UCSD-AML1 (cell line): ENCODE measurements around the gene CDH22.

Source experiments
- DNase-seq: peaks from one replicate; lab custom pipeline; 2025; ENCODE audit not compliant: unreplicated experiment; lab: John Stamatoyannopoulos, UW

Gene CDH22

GRCh38 chr20:46268662-46269061 lies 39.6 kb downstream of the CDH22 start:
- DNase-seq = no peak

GRCh38 chr20:46268131-46268614 lies 40.1 kb downstream of the CDH22 start:
- DNase-seq = no peak

GRCh38 chr20:46267108-46268105 lies 40.9 kb downstream of the CDH22 start:
- no peak for DNase-seq

- DNase-seq = no peak
These were observed 42.8 kb downstream of the CDH22 start for GRCh38 chr20:46265539-46265938.

GRCh38 chr20:46264391-46265266 lies 43.7 kb downstream of the CDH22 start:
- no peak for DNase-seq

- DNase-seq = no peak
These were observed 46.6 kb downstream of the CDH22 start for GRCh38 chr20:46261456-46262253.

GRCh38 chr20:46260936-46261454 lies 47.3 kb downstream of the CDH22 start:
- no peak for DNase-seq

- no peak for DNase-seq
These were observed 47.8 kb downstream of the CDH22 start for GRCh38 chr20:46260480-46260879.

- DNase-seq = no peak
These were observed 48.9 kb downstream of the CDH22 start for GRCh38 chr20:46259260-46259859.

- DNase-seq = no peak
These were observed 50.4 kb downstream of the CDH22 start for GRCh38 chr20:46257887-46258286.

GRCh38 chr20:46256293-46256692 lies 52.0 kb downstream of the CDH22 start:
- DNase-seq = no peak

GRCh38 chr20:46255440-46256104 lies 52.7 kb downstream of the CDH22 start:
- DNase-seq = peak; percentile 13

- peak; percentile 54 for DNase-seq
These were observed 54.9 kb downstream of the CDH22 start for GRCh38 chr20:46253391-46253790.

GRCh38 chr20:46252352-46253091 lies 55.8 kb downstream of the CDH22 start:
- no peak for DNase-seq

GRCh38 chr20:46251211-46251673 lies 57.1 kb downstream of the CDH22 start:
- DNase-seq = no peak

GRCh38 chr20:46250772-46251171 lies 57.5 kb downstream of the CDH22 start:
- no peak for DNase-seq

- DNase-seq = no peak
These were observed 58.6 kb downstream of the CDH22 start for GRCh38 chr20:46249671-46250070.

GRCh38 chr20:46246559-46246958 lies 61.7 kb downstream of the CDH22 start:
- no peak for DNase-seq
